ENCODE results near the gene OR2M2.

- TF ChIP-seq RARB (CRISPR knock-in tag; IDR thresholded peaks at IDR 0.05) (no peak), OSR1 (CRISPR knock-in tag; IDR thresholded peaks at IDR 0.05) (no peak), ZNF565 (CRISPR knock-in tag; conservative IDR thresholded peaks at IDR 0.05; ENCODE audit: low read depth) (no peak), POU6F1 (CRISPR knock-in tag; IDR thresholded peaks at IDR 0.05; ENCODE audit: borderline replicate concordance, low read depth) (no peak), ZNF8 (CRISPR knock-in tag; IDR thresholded peaks at IDR 0.05) (no peak), ZNF70 (CRISPR knock-in tag; IDR thresholded peaks at IDR 0.05) (no peak)
These were observed 9.4 kb downstream of the OR2M2 start for GRCh38 chr1:248183996-248184395.

All from SK-N-SH treated with all-trans-retinoic acid at 6 μM for 48 hours (cell line).